ENCODE measurements around the gene CDC42EP4. TPM values are rescaled to one million over a fixed set of nuclear protein-coding genes. Genes with fewer than 3 reads are reported as not detected.

Gene CDC42EP4
- total RNA-seq, 1 donor from 2014 or later = 124 TPM

DNA sequence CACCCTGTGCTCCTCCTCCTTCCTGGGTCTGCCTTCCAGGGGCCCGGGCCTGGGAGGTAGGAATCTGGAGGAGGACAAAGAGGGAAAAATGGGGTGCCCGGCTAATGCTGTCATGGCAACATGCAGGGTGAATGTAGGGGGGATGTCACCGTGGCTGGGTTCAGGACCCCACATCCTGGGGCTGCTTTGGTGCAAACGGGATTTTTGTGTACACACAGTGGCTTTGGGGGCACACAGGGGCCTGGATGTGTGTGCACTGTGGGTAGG, 37.0 kb upstream of the CDC42EP4 start:
- no peak for TF ChIP-seq CTCF (IDR thresholded peaks at IDR 0.05; ENCODE audit: partially characterized antibody, unreplicated experiment)
- H3K36me3 Mint-ChIP-seq (ENCODE audit: unreplicated experiment) = no peaks in the 10 kb centered on the region
- H3K27ac Mint-ChIP-seq (ENCODE audit: unreplicated experiment) = no peak overlapping the region
- peaks cover 16% of the 10 kb centered on the region for H3K27me3 Mint-ChIP-seq (ENCODE audit: unreplicated experiment)
- no peak overlapping the region for H3K4me3 Mint-ChIP-seq (ENCODE audit: unreplicated experiment)
- DNase-seq = no peak
- H3K9me3 Mint-ChIP-seq (ENCODE audit: unreplicated experiment) = peaks cover 12% of the 10 kb centered on the region
- H3K4me1 Mint-ChIP-seq (ENCODE audit: low read depth, unreplicated experiment) = peaks cover 24% of the 10 kb centered on the region

- Mint-ChIP-seq H3K4me3 (ENCODE audit: unreplicated experiment) (no peak overlapping the region), H3K9me3 (ENCODE audit: unreplicated experiment) (peaks cover 14% of the 10 kb centered on the region), H3K27me3 (ENCODE audit: unreplicated experiment) (peaks cover 16% of the 10 kb centered on the region), H3K4me1 (ENCODE audit: low read depth, unreplicated experiment) (peaks cover 24% of the 10 kb centered on the region), H3K36me3 (ENCODE audit: unreplicated experiment) (no peaks in the 10 kb centered on the region), H3K27ac (ENCODE audit: unreplicated experiment) (peak overlapping the region; percentile 66)
- DNase-seq = no peak
- no peak for TF ChIP-seq CTCF (IDR thresholded peaks at IDR 0.05; ENCODE audit: partially characterized antibody, unreplicated experiment)
Observed at GRCh38 chr17:73348018-73348828, 36.4 kb upstream of the CDC42EP4 start.

DNA sequence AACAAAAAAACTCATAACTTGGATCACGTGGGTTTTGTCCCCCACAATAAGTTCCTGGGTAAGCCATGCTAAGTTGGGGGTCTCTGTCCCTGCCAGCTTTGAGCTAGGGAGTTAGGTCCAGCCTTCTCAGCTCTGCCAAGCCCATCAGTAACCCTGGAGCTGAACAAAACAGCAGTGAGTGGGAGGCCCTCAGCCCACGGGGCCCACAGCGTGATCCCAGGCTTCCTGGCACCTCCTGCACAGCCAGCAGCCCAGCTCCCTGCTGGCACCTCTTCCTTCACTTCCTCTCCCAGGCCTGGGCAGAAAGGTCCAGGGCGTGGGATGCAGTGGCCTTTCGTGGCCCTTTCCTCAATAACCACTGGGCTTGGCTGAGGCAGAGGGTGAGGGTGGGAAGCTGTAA, 35.5 kb upstream of the CDC42EP4 start:
- H3K36me3 Mint-ChIP-seq (ENCODE audit: unreplicated experiment) = no peaks in the 10 kb centered on the region
- peaks cover 16% of the 10 kb centered on the region for H3K27me3 Mint-ChIP-seq (ENCODE audit: unreplicated experiment)
- no peak overlapping the region for H3K27ac Mint-ChIP-seq (ENCODE audit: unreplicated experiment)
- no peak for DNase-seq
- peaks cover 16% of the 10 kb centered on the region for H3K9me3 Mint-ChIP-seq (ENCODE audit: unreplicated experiment)
- no peak for TF ChIP-seq CTCF (IDR thresholded peaks at IDR 0.05; ENCODE audit: partially characterized antibody, unreplicated experiment)
- no peak overlapping the region for H3K4me3 Mint-ChIP-seq (ENCODE audit: unreplicated experiment)
- peaks cover 27% of the 10 kb centered on the region for H3K4me1 Mint-ChIP-seq (ENCODE audit: low read depth, unreplicated experiment)

- H3K4me3 Mint-ChIP-seq (ENCODE audit: unreplicated experiment) = no peak overlapping the region
- H3K27ac Mint-ChIP-seq (ENCODE audit: unreplicated experiment) = peak overlapping the region; percentile 40
- TF ChIP-seq CTCF (IDR thresholded peaks at IDR 0.05; ENCODE audit: partially characterized antibody, unreplicated experiment) = no peak
- H3K9me3 Mint-ChIP-seq (ENCODE audit: unreplicated experiment) = peaks cover 16% of the 10 kb centered on the region
- peaks cover 16% of the 10 kb centered on the region for H3K27me3 Mint-ChIP-seq (ENCODE audit: unreplicated experiment)
- H3K4me1 Mint-ChIP-seq (ENCODE audit: low read depth, unreplicated experiment) = peaks cover 30% of the 10 kb centered on the region
- no peak for DNase-seq
- H3K36me3 Mint-ChIP-seq (ENCODE audit: unreplicated experiment) = no peaks in the 10 kb centered on the region
Observed at GRCh38 chr17:73346501-73347162, 34.8 kb upstream of the CDC42EP4 start.
